Nucleus accumbens (tissue), 56 donors: ENCODE measurements around the gene ASPHD1.
"Not testable (repeated sequence)": the region's sequence is repeated elsewhere in the genome, so short reads cannot be mapped to it uniquely, and the experiment has no call there.

Source experiments
- DNase-seq, 56 donors: peaks; one replicate each; lab custom pipeline; 2025; lab: John Stamatoyannopoulos, UW

Gene ASPHD1

GRCh38 chr16:29876594-29877249 is 23.6 kb upstream of the ASPHD1 start:
- DNase-seq: no peak

GRCh38 chr16:29877266-29877961 is 22.9 kb upstream of the ASPHD1 start:
- DNase-seq: peak in 5 of 56 donors; percentile 21 to 42 (median 35)

DNA sequence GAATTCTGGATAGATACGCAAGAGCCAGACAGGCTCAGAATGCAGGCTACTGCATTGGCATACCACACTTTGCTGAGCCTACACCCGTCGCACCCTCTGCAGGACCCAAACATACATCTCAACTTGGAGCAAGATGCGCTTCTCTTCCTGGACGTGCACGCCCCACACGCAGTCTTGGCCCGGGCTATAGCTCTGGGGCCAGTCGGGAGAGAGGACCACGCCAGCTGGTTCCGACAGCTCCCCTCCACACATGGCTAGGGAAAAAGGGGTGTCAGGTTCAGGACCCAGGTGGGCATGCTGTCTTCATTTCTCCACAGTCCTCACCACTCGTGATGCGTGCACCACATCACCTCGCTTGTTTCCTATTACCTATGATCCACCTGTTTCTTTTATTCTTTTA is 22.1 kb upstream of the ASPHD1 start:
- no peak for DNase-seq

- DNase-seq: no peak
Measured at GRCh38 chr16:29881050-29881449, 19.2 kb upstream of the ASPHD1 start.

DNA sequence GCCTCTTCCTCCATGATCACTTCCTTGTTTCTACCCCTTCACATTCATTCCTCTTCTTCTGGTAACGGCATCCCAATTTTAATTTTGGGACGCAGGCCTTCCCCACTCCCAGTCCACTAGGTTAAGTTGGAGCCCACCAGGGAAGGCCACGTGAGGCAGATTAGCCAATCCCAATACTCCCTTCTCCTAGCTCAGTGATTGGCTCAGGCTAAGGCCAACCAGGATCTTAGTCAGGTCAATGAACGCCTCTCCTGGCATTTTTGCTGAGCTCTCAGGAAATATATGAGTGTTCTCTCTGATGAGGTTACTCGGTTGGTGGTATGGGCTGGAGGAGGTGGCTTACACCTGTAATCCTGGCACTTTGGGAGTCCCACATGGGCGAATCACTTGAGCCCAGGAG is 16.3 kb upstream of the ASPHD1 start:
- DNase-seq: no peak

DNA sequence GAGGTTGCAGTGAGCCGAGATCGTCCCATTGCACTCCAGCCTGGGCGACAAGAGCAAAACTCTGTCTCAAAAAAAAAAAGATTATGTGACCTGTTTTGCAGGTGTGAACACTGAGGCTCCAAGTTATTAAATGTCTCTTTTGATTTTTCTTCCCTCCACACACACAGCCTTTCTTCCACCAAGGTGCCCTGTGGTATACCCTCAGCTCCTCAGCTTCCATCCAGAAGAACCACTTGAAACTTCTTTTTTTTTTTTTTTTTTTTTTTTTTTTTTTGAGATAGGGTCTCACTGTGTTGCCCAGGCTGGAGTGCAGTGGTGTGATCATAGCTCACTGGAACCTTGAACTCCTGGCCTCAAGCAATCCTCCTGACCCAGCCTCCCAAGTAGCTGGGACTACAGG is 10.9 kb upstream of the ASPHD1 start:
- not testable (repeated sequence) for DNase-seq

- DNase-seq: no peak
Measured at GRCh38 chr16:29891525-29892457, 8.5 kb upstream of the ASPHD1 start.

GRCh38 chr16:29892458-29892813 is 7.9 kb upstream of the ASPHD1 start:
- DNase-seq: no peak

DNA sequence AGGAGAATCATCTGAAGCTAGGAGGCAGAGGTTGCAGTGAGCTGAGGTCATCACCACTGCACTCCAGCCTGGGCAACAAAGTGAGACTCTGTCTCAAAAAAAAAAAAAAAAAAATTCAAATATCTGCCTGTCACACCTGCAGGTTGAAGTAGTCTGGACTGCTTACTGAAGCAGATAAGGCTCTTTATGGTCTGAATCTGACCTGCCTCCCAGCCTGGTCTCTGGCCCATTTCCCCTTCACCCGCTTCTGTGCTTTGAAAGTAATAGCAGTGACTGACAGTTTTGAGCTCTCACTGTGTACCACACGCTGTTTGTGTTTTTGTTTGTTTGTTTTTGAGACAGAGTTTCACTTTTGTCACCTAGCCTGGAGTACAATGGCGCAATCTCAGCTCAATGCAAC is 6.7 kb upstream of the ASPHD1 start:
- no peak for DNase-seq

DNA sequence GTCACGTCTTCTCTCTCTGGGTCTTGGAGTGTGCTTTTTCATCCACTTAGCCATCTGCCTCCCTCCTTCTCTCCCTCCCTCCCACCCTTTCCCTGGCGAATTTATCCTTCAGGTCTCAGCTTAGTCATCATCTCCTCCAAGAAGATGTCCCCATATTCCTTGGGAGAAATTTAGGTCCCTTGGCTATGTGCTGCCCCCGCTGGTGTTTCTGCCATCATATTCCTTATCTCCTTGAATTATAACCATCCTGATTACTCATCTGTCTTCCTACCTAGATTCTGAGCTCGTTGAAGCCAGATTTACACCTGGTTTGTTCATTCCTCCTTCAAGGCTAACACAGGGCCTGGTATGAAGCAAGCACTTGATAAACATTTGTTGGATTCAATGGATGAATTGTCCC is 5.9 kb upstream of the ASPHD1 start:
- DNase-seq: no peak

- DNase-seq: no peak
Measured at GRCh38 chr16:29896841-29897240, 3.4 kb upstream of the ASPHD1 start.

GRCh38 chr16:29897333-29897732 is 3.0 kb upstream of the ASPHD1 start:
- DNase-seq: no peak

- no peak for DNase-seq
Measured at GRCh38 chr16:29898135-29898803, 2.0 kb upstream of the ASPHD1 start.

GRCh38 chr16:29898804-29899515 is 1.3 kb upstream of the ASPHD1 start:
- DNase-seq: peak in 4 of 56 donors; percentile 47 to 57 (median 54)

- DNase-seq: peak in 50 of 56 donors; percentile 28 to 88 (median 71)
Measured at GRCh38 chr16:29899516-29900101, 679 bp upstream of the ASPHD1 start, which contains the start of gene SEZ6L2. TSS of gene SEZ6L2 (minus strand) at chr16:29899550. CDS start at chr16:29899019, 531 bp downstream.

- peak in 2 of 56 donors; percentile 18 to 33 for DNase-seq
Measured at GRCh38 chr16:29900888-29901606, 759 bp downstream of the ASPHD1 start.

- DNase-seq: no peak
Measured at GRCh38 chr16:29901607-29901945, 1.3 kb downstream of the ASPHD1 start.

GRCh38 chr16:29903590-29903989 is 3.3 kb downstream of the ASPHD1 start:
- no peak for DNase-seq

- DNase-seq: no peak
Measured at GRCh38 chr16:29904947-29905346, 4.7 kb downstream of the ASPHD1 start.
